K562 (cell line): ENCODE measurements around the gene PPARGC1A. TPM values are rescaled to one million over a fixed set of nuclear protein-coding genes. Genes with fewer than 3 reads are reported as not detected.

Experiments
- ADNP ChIP-seq: fragments of 200-800 bp; sonication (Bioruptor generic); IDR thresholded peaks from 2 replicates; pipeline ENCODE4 v1.6.1; 2016; ENCODE audit warnings: missing genetic modification characterization, missing compliant biosample characterization
- ARNT ChIP-seq, 2 experiments: fragments of 450-650 bp; IDR thresholded peaks; 2 replicates each; pipeline ENCODE4 v1.6.1; 2016; ENCODE audit warnings: mild to moderate bottlenecking in 1 of 2
- BACH1 ChIP-seq: fragments of 200-800 bp; sonication (Bioruptor generic); IDR thresholded peaks from 2 replicates; pipeline ENCODE4 v1.6.1; 2016; ENCODE audit warnings: missing genetic modification characterization, missing compliant biosample characterization
- CAMTA2 ChIP-seq: fragments of 250-450 bp; sonication (Bioruptor Pico); conservative IDR thresholded peaks from 2 replicates; pipeline ENCODE4 v1.5.1; 2022
- CC2D1A ChIP-seq: fragments of 450-650 bp; IDR thresholded peaks from 2 replicates; pipeline ENCODE4 v1.6.1; 2017; ENCODE audit warnings: mild to moderate bottlenecking
- HMG20B ChIP-seq: fragments of 250-450 bp; sonication (Bioruptor Pico); IDR thresholded peaks from 2 replicates; pipeline ENCODE4 v1.5.0; 2021; ENCODE audit warnings: mild to moderate bottlenecking
- HOXB6 ChIP-seq: fragments of 250-450 bp; sonication (Bioruptor Pico); IDR thresholded peaks from 2 replicates; pipeline ENCODE4 v1.5.1; 2022; ENCODE audit warnings: mild to moderate bottlenecking, borderline replicate concordance
- PCBP1 ChIP-seq: fragments of 200-400 bp; formaldehyde crosslinking; IDR thresholded peaks from 2 replicates; pipeline ENCODE4 v1.6.1; 2018; ENCODE audit warnings: mild to moderate bottlenecking, low read depth, low read length; ENCODE audit not compliant: poor library complexity, severe bottlenecking
- polyA plus RNA-seq, 8 experiments: library from polyadenylated mRNA; depleted of rRNA in 4 of 8; stranded (reverse) in 5 of 8; unstranded in 3 of 8; fragments of >200 nt; fragmentation: Nextera tagmentation in 2 of 8; fragmentation: Illumina TruSeq in 1 of 8; extraction: Ambion mirVana in 2 of 8; extraction: Trizol in 1 of 8; gene quantifications; 2 replicates each; pipeline versions ENCODE4 v1.2.1 to v1.2.3, GENCODE V29; 2011 to 2014; ENCODE audit warnings: inconsistent platforms in 1 of 8, missing spikeins in 1 of 8
- total RNA-seq, 7 experiments: library from RNA; depleted of rRNA in 6 of 7; stranded (reverse); fragments of >200 nt in 6 of 7; fragmentation: Illumina TruSeq in 2 of 7; extraction: Trizol in 2 of 7; gene quantifications; 2 replicates each; pipeline versions ENCODE4 v1.2.1 to v1.2.3, GENCODE V29; 2011 to 2021; ENCODE audit warnings: low replicate concordance in 1 of 7
- TF ChIP-seq, protein P1 (sequence below): sonication (generic); formaldehyde crosslinking; IDR thresholded peaks from 2 replicates; pipeline ENCODE4 v1.8.1; 2023; ENCODE audit warnings: missing genetic modification reagents, mild to moderate bottlenecking, borderline replicate concordance

The PPARGC1A gene
- total and polyA plus RNA-seq, 9 of the 15 experiments (the other 6 are each of a cell fraction or from before 2014, with no cell fraction given) = 0.02 TPM; not detected in 8

DNA sequence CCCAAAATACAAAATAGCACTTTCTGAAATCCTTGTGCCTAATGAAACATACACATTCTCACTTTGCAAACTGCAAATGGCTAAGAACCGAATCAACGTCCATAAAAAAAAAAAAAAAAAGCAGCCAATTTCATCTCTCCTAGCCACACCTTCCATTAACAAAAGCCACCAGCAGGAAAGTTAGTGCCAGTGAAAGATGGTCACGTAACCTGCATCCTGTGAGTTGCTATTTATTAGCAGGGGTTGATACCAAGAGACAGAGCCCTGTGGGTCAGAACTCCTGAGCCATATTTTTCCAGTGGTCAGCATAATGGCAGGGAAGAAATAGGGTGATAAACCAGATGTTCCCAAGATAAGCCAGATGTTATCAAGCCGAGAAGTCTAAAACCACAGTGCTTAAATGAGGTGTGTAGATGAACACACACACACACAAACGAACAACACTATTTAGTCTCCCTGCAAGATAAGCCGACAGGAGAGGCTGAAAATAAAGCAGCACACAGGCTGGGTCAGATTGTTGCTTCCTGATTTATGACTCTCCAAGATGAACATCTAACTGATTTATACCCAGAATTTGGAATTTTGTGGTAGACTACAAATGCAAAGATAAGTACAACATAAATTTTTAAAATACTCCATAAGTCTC, 11.5 kb downstream of the PPARGC1A start (continued):
- TF ChIP-seq CC2D1A (no peak), CAMTA2 (no peak), HMG20B (CRISPR knock-in tag) (no peak), HOXB6 (CRISPR knock-in tag) (no peak), PCBP1 (no peak), BACH1 (no peak), ARNT (IDR thresholded peaks at IDR 0.05) (no peak), ADNP (no peak)
- TF ChIP-seq, protein P1, sequence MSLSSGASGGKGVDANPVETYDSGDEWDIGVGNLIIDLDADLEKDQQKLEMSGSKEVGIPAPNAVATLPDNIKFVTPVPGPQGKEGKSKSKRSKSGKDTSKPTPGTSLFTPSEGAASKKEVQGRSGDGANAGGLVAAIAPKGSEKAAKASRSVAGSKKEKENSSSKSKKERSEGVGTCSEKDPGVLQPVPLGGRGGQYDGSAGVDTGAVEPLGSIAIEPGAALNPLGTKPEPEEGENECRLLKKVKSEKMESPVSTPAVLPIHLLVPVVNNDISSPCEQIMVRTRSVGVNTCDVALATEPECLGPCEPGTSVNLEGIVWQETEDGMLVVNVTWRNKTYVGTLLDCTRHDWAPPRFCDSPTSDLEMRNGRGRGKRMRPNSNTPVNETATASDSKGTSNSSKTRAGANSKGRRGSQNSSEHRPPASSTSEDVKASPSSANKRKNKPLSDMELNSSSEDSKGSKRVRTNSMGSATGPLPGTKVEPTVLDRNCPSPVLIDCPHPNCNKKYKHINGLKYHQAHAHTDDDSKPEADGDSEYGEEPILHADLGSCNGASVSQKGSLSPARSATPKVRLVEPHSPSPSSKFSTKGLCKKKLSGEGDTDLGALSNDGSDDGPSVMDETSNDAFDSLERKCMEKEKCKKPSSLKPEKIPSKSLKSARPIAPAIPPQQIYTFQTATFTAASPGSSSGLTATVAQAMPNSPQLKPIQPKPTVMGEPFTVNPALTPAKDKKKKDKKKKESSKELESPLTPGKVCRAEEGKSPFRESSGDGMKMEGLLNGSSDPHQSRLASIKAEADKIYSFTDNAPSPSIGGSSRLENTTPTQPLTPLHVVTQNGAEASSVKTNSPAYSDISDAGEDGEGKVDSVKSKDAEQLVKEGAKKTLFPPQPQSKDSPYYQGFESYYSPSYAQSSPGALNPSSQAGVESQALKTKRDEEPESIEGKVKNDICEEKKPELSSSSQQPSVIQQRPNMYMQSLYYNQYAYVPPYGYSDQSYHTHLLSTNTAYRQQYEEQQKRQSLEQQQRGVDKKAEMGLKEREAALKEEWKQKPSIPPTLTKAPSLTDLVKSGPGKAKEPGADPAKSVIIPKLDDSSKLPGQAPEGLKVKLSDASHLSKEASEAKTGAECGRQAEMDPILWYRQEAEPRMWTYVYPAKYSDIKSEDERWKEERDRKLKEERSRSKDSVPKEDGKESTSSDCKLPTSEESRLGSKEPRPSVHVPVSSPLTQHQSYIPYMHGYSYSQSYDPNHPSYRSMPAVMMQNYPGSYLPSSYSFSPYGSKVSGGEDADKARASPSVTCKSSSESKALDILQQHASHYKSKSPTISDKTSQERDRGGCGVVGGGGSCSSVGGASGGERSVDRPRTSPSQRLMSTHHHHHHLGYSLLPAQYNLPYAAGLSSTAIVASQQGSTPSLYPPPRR (CRISPR knock-in tag) = no peak
